ENCODE measurements around the gene HEATR1. TPM values are rescaled to one million over a fixed set of nuclear protein-coding genes. Genes with fewer than 3 reads are reported as not detected.

Gene HEATR1
- total RNA-seq, 1 donor from 2014 or later = 14.2 TPM

GRCh38 chr1:236526079-236526478, 78.2 kb downstream of the HEATR1 start:
- TF ChIP-seq CTCF (IDR thresholded peaks at IDR 0.05) = no peak
- Histone ChIP-seq H3K36me3 (peaks cover 6 to 14% of the 10 kb centered on the region in 2 donors), H3K4me3 (no peak overlapping the region), H3K27ac (no peak overlapping the region), H3K9me3 (no peaks in the 10 kb centered on the region), H3K4me1 (peaks cover 0 to 6% of the 10 kb centered on the region in 2 donors), H3K27me3 (no peaks in the 10 kb centered on the region)
- intact Hi-C loops (cut with DNase I) = no loop called here
- DNase-seq (ENCODE audit: low spot score in 2 of 2) = no peak

- Histone ChIP-seq H3K4me1 (peaks cover 0 to 6% of the 10 kb centered on the region in 2 donors), H3K36me3 (peaks cover 6 to 14% of the 10 kb centered on the region in 2 donors), H3K27me3 (no peaks in the 10 kb centered on the region), H3K4me3 (peak overlapping the region; percentile 68 to 78), H3K27ac (peak overlapping the region; percentile 77 to 88), H3K9me3 (no peaks in the 10 kb centered on the region)
- intact Hi-C loops (cut with DNase I) = loop anchor here (2.0 to 5.0 kb wide), 3 partner anchors 147 to 1023 kb away; partner anchors contain the start of gene B3GALNT2
- no peak for DNase-seq (ENCODE audit: low spot score in 2 of 2)
- TF ChIP-seq CTCF (IDR thresholded peaks at IDR 0.05) = no peak
Measured at GRCh38 chr1:236524895-236525184, 79.5 kb downstream of the HEATR1 start.

GRCh38 chr1:236524142-236524894, 80.0 kb downstream of the HEATR1 start:
- Histone ChIP-seq H3K27me3 (no peaks in the 10 kb centered on the region), H3K9me3 (no peaks in the 10 kb centered on the region), H3K4me3 (peak overlapping the region; percentile 68 to 78), H3K36me3 (peaks cover 6 to 14% of the 10 kb centered on the region in 2 donors), H3K4me1 (peaks cover 0 to 6% of the 10 kb centered on the region in 2 donors), H3K27ac (peak overlapping the region; percentile 77 to 88)
- peak in 1 of 2 donors; percentile 81 for DNase-seq (ENCODE audit: low spot score in 2 of 2)
- intact Hi-C loops (cut with DNase I) = loop anchor here (2.0 to 5.0 kb wide), 3 partner anchors 148 to 1022 kb away; partner anchors contain the start of gene B3GALNT2
- no peak for TF ChIP-seq CTCF (IDR thresholded peaks at IDR 0.05)

- no peaks in the 10 kb centered on the region for H3K27me3 ChIP-seq
- peak within 1 kb of the TSS; percentile 77 to 88 for H3K27ac ChIP-seq
- peak; percentile 72 to 95 for DNase-seq (ENCODE audit: low spot score in 2 of 2)
- TF ChIP-seq CTCF (IDR thresholded peaks at IDR 0.05) = no peak
- intact Hi-C loops (cut with DNase I) = loop anchor here (2.0 to 5.0 kb wide), 3 partner anchors 149 to 1021 kb away; partner anchors contain the start of gene B3GALNT2
- H3K4me1 ChIP-seq = peaks cover 0 to 6% of the 10 kb centered on the region in 2 donors
- peak within 1 kb of the TSS; percentile 68 to 78 for H3K4me3 ChIP-seq
- no peaks in the 10 kb centered on the region for H3K9me3 ChIP-seq
- peaks cover 6 to 9% of the 10 kb centered on the region in 2 donors for H3K36me3 ChIP-seq
Measured at GRCh38 chr1:236523704-236524141, 80.6 kb downstream of the HEATR1 start, which contains the start of gene LGALS8. TSS of gene LGALS8 (plus strand) at chr1:236523982. CDS start at chr1:236526071, 2,089 bp downstream.

- no peak for DNase-seq (ENCODE audit: low spot score in 2 of 2)
- Histone ChIP-seq H3K27ac (peak overlapping the region; percentile 77 to 88), H3K36me3 (peaks cover 6 to 9% of the 10 kb centered on the region in 2 donors), H3K9me3 (no peaks in the 10 kb centered on the region), H3K27me3 (no peaks in the 10 kb centered on the region), H3K4me3 (peak overlapping the region; percentile 68 to 78), H3K4me1 (peaks cover 0 to 6% of the 10 kb centered on the region in 2 donors)
- intact Hi-C loops (cut with DNase I) = loop anchor here (5.0 kb wide), 2 partner anchors 149 to 1021 kb away; partner anchors contain the start of gene B3GALNT2
- no peak for TF ChIP-seq CTCF (IDR thresholded peaks at IDR 0.05)
Measured at GRCh38 chr1:236522937-236523703, 81.2 kb downstream of the HEATR1 start.
